AG04449 (cell line): ENCODE results near the gene ERBIN.

Experiments
- CTCF ChIA-PET: fragments of 350-600 bp; formaldehyde crosslinking; extraction: SDS; loops from one replicate; lab custom pipeline; 2021; ENCODE audit warnings: antibody characterized with exemption; lab: Yijun Ruan, JAX
- POLR2A ChIA-PET: fragments of 400-600, 350-600 bp; formaldehyde crosslinking; extraction: SDS; loops from one replicate; lab custom pipeline; 2020; ENCODE audit warnings: antibody characterized with exemption, inconsistent platforms; lab: Yijun Ruan, JAX
- DNase-seq: peaks from one replicate; pipeline ENCODE4 v3.0.0-alpha.2; 2010; ENCODE audit warnings: low read depth, low spot score
- H3K4me3 ChIP-seq: 2 replicates; pipeline ENCODE4 v1.5.1; 2011; ENCODE audit warnings: low read depth, mild to moderate bottlenecking, control low read depth, low read length
- CTCF ChIP-seq: IDR thresholded peaks from one replicate; pipeline ENCODE4 v1.5.1; 2011; ENCODE audit warnings: mild to moderate bottlenecking, moderate library complexity, low read length, control low read depth, inconsistent platforms; ENCODE audit not compliant: insufficient read depth; ENCODE audit errors: missing control alignments

The ERBIN gene

GRCh38 chr5:65924366-65925043 is 1.9 kb upstream of the ERBIN start:
- ChIA-PET POLR2A (interaction anchor here (0.6 kb wide), 1 partner anchor 42 kb away, joined by 3 read pairs; no protein-coding TSS in a partner anchor), CTCF (interaction anchor here (0.7 to 1.1 kb wide), 3 partner anchors 13 to 187 kb away, joined by 3 read pairs; no protein-coding TSS in a partner anchor)
- peak overlapping the region; percentile 63 for H3K4me3 ChIP-seq
- no peak for DNase-seq
- no peak for TF ChIP-seq CTCF

GRCh38 chr5:65925044-65925600 is 1.3 kb upstream of the ERBIN start:
- peak overlapping the region; percentile 63 for H3K4me3 ChIP-seq
- POLR2A ChIA-PET = interaction anchor here (1.5 to 1.8 kb wide), 3 partner anchors 64 to 219 kb away, joined by 4 to 6 read pairs (median 4); partner anchors contain the start of genes NLN and SREK1
- no peak for TF ChIP-seq CTCF
- DNase-seq = no peak
- CTCF ChIA-PET = interaction anchor here (1.1 to 1.5 kb wide), 2 partner anchors 64 to 188 kb away, joined by 3 read pairs; no protein-coding TSS in a partner anchor

- TF ChIP-seq CTCF = peak; percentile 57
- peak overlapping the region; percentile 68 for H3K4me3 ChIP-seq
- CTCF ChIA-PET = interaction anchor here (0.6 to 1.5 kb wide), 3 partner anchors 44 to 65 kb away, joined by 3 to 4 read pairs (median 3); no protein-coding TSS in a partner anchor
- DNase-seq = no peak
- POLR2A ChIA-PET = interaction anchor here (0.7 to 1.8 kb wide), 5 partner anchors 20 to 219 kb away, joined by 4 to 6 read pairs (median 4); partner anchors contain the start of genes NLN and SREK1
Measured at GRCh38 chr5:65925601-65926275, 637 bp upstream of the ERBIN start.

- ChIA-PET CTCF (interaction anchor here (1.3 to 1.5 kb wide), 2 partner anchors 42 to 66 kb away, joined by 3 to 4 read pairs; no protein-coding TSS in a partner anchor), POLR2A (interaction anchor here (0.7 to 1.8 kb wide), 6 partner anchors 10 to 218 kb away, joined by 3 to 6 read pairs (median 4); partner anchors contain the start of genes NLN and SREK1)
- TF ChIP-seq CTCF = no peak
- no peak for DNase-seq
- H3K4me3 ChIP-seq = peak overlapping the region; percentile 68
Measured at GRCh38 chr5:65926893-65927292, 518 bp downstream of the ERBIN start.

GRCh38 chr5:65927503-65928321 is 1.3 kb downstream of the ERBIN start:
- ChIA-PET POLR2A (interaction anchor here (0.6 kb wide), 1 partner anchor 19 kb away, joined by 3 read pairs; no protein-coding TSS in a partner anchor), CTCF (interaction anchor here (1.5 kb wide), 1 partner anchor 10 kb away, joined by 3 read pairs; no protein-coding TSS in a partner anchor)
- DNase-seq = no peak
- no peak for TF ChIP-seq CTCF
- H3K4me3 ChIP-seq = peak overlapping the region; percentile 68
